IMR-90 (cell line): ENCODE results near the gene KMT5C. TPM values are rescaled to one million over a fixed set of nuclear protein-coding genes. Genes with fewer than 3 reads are reported as not detected.

Experiments used
- ATAC-seq: fragments of 200-7000 bp; cut with Tn5 transposase; 2 replicates; pipeline ENCODE4 v1.9.1; 2020; ENCODE audit warnings: low read depth, mild to moderate bottlenecking, moderate library complexity
- BruUV-seq: library from RNA; stranded (reverse); fragments of 400-500 nt; replicated peaks from 2 replicates; lab custom pipeline; 2021; lab: Mats Ljungman, UMichigan
- CTCF ChIA-PET: fragments of 300-600 bp; formaldehyde crosslinking; extraction: SDS; loops from one replicate; lab custom pipeline; 2021; ENCODE audit warnings: antibody characterized with exemption; lab: Yijun Ruan, JAX
- POLR2A ChIA-PET: fragments of 300-600 bp; sonication (Branson Sonifier 250); formaldehyde crosslinking; loops from one replicate; lab custom pipeline; 2022; ENCODE audit warnings: antibody characterized with exemption; ENCODE audit not compliant: unreplicated experiment; lab: Charles Lee
- DNase-seq: peaks from one replicate; pipeline ENCODE4 v3.0.0; 2013
- H2AFZ ChIP-seq: replicated peaks from 2 replicates; pipeline ENCODE3; 2013; ENCODE audit warnings: low read length, mild to moderate bottlenecking; ENCODE audit not compliant: poor library complexity
- H2AK5ac ChIP-seq: 2 replicates; pipeline ENCODE4 v1.6.1; 2013; ENCODE audit warnings: low read depth, low read length, inconsistent platforms
- H2AK9ac ChIP-seq: replicated peaks from 2 replicates; pipeline ENCODE3; 2013; ENCODE audit warnings: mild to moderate bottlenecking, low read depth, low read length, moderate library complexity; ENCODE audit not compliant: poor library complexity
- H2BK120ac ChIP-seq: 2 replicates; pipeline ENCODE4 v1.6.1; 2013; ENCODE audit warnings: low read depth, low read length, inconsistent platforms
- H2BK15ac ChIP-seq: 3 replicates; pipeline ENCODE4 v1.6.1; 2013; ENCODE audit warnings: low read depth, low read length, inconsistent platforms
- H2BK20ac ChIP-seq: 2 replicates; pipeline ENCODE4 v1.6.1; 2013; ENCODE audit warnings: low read depth, mild to moderate bottlenecking, inconsistent platforms, low read length, moderate library complexity
- H2BK5ac ChIP-seq: 2 replicates; pipeline ENCODE4 v1.6.1; 2013; ENCODE audit warnings: mild to moderate bottlenecking, low read depth, low read length, inconsistent platforms; ENCODE audit not compliant: poor library complexity, severe bottlenecking
- H3K14ac ChIP-seq: replicated peaks from 2 replicates; pipeline ENCODE4 v1.6.1; 2013; ENCODE audit warnings: low read depth, low read length, inconsistent platforms
- H3K18ac ChIP-seq: 2 replicates; pipeline ENCODE4 v1.6.1; 2013; ENCODE audit warnings: low read depth, low read length, control low read depth
- H3K23ac ChIP-seq: 2 replicates; pipeline ENCODE4 v1.6.1; 2013; ENCODE audit warnings: low read depth, low read length, inconsistent platforms
- H3K27ac ChIP-seq: 2 replicates; pipeline ENCODE4 v1.5.1; 2013; ENCODE audit warnings: mild to moderate bottlenecking, control low read depth, low read length; ENCODE audit not compliant: insufficient read depth
- H3K27me3 ChIP-seq: 2 replicates; pipeline ENCODE4 v1.6.1; 2013; ENCODE audit warnings: low read length; ENCODE audit not compliant: control insufficient read depth, insufficient read depth
- H3K36me3 ChIP-seq: 2 replicates; pipeline ENCODE4 v1.6.1; 2013; ENCODE audit warnings: low read length, mixed read lengths; ENCODE audit not compliant: control insufficient read depth, insufficient read depth
- H3K4ac ChIP-seq: 2 replicates; pipeline ENCODE4 v1.6.1; 2013; ENCODE audit warnings: low read depth, low read length, inconsistent platforms
- H3K4me1 ChIP-seq: 2 replicates; pipeline ENCODE4 v1.6.1; 2013; ENCODE audit warnings: low read length, mixed read lengths; ENCODE audit not compliant: control insufficient read depth, insufficient read depth
- H3K4me2 ChIP-seq: 2 replicates; pipeline ENCODE4 v1.6.1; 2013; ENCODE audit warnings: low read depth, mild to moderate bottlenecking, control low read depth, low read length, moderate library complexity
- H3K4me3 ChIP-seq: 2 replicates; pipeline ENCODE4 v1.5.1; 2013; ENCODE audit warnings: low read depth, mild to moderate bottlenecking, control low read depth, low read length, moderate library complexity; ENCODE audit not compliant: insufficient read depth
- H3K56ac ChIP-seq: 2 replicates; pipeline ENCODE4 v1.6.1; 2013; ENCODE audit warnings: low read length, inconsistent platforms; ENCODE audit not compliant: insufficient read depth; ENCODE audit errors: extremely low read depth
- H3K79me1 ChIP-seq, 2 experiments: 2 replicates each; pipeline ENCODE4 v1.6.1; 2013; ENCODE audit warnings: low read length in 2 of 2, inconsistent platforms in 1 of 2, low read depth in 1 of 2
- H3K9ac ChIP-seq: 2 replicates; pipeline ENCODE4 v1.6.1; 2013; ENCODE audit warnings: low read depth, low read length, control low read depth
- H3K9me1 ChIP-seq: 2 replicates; pipeline ENCODE4 v1.6.1; 2013; ENCODE audit warnings: low read length, inconsistent platforms; ENCODE audit not compliant: insufficient read depth
- H3K9me3 ChIP-seq: 2 replicates; pipeline ENCODE4 v1.6.1; 2013; ENCODE audit warnings: low read length; ENCODE audit not compliant: control insufficient read depth, insufficient read depth
- H4K20me1 ChIP-seq: 2 replicates; pipeline ENCODE4 v1.6.1; 2013; ENCODE audit warnings: low read length, inconsistent platforms; ENCODE audit not compliant: insufficient read depth
- H4K5ac ChIP-seq: 2 replicates; pipeline ENCODE4 v1.6.1; 2013; ENCODE audit warnings: mild to moderate bottlenecking, low read depth, low read length, control low read depth
- H4K8ac ChIP-seq, 2 experiments: 2 replicates each; pipeline ENCODE4 v1.6.1; 2013; ENCODE audit warnings: low read depth in 2 of 2, low read length in 2 of 2, control low read depth in 1 of 2, inconsistent platforms in 1 of 2
- H4K91ac ChIP-seq: 2 replicates; pipeline ENCODE4 v1.6.1; 2013; ENCODE audit warnings: low read depth, low read length, inconsistent platforms; ENCODE audit not compliant: insufficient read depth
- BHLHE40 ChIP-seq: fragments of 150-350 bp; IDR thresholded peaks from 2 replicates; pipeline ENCODE4 v1.6.1; 2016; ENCODE audit warnings: mild to moderate bottlenecking, low read depth, low read length
- CEBPB ChIP-seq: IDR thresholded peaks from 2 replicates; pipeline ENCODE4 v1.6.1; 2012; ENCODE audit warnings: low read depth, low read length, improper control_type of control experiment
- CHD1 ChIP-seq: IDR thresholded peaks from 2 replicates; pipeline ENCODE4 v1.6.1; 2012; ENCODE audit warnings: low read depth, low read length, improper control_type of control experiment
- CTCF ChIP-seq: conservative IDR thresholded peaks from 2 replicates; pipeline ENCODE4 v1.5.1; 2012; ENCODE audit warnings: mild to moderate bottlenecking, low read depth, low read length, improper control_type of control experiment
- ELK1 ChIP-seq: fragments of 150-350 bp; IDR thresholded peaks from 2 replicates; pipeline ENCODE4 v1.6.1; 2016; ENCODE audit warnings: low read depth, mild to moderate bottlenecking, low read length, moderate library complexity, borderline replicate concordance
- FOS ChIP-seq: fragments of 150-350 bp; IDR thresholded peaks from 2 replicates; pipeline ENCODE4 v1.6.1; 2016; ENCODE audit warnings: low read depth, low read length
- MAFK ChIP-seq: IDR thresholded peaks from 2 replicates; pipeline ENCODE4 v1.6.1; 2012; ENCODE audit warnings: low read depth, low read length, improper control_type of control experiment
- MAZ ChIP-seq: IDR thresholded peaks from 2 replicates; pipeline ENCODE4 v1.6.1; 2012; ENCODE audit warnings: low read depth, mild to moderate bottlenecking, low read length, improper control_type of control experiment, moderate library complexity, borderline replicate concordance
- MXI1 ChIP-seq: IDR thresholded peaks from 2 replicates; pipeline ENCODE4 v1.6.1; 2012; ENCODE audit warnings: low read depth, mild to moderate bottlenecking, low read length, moderate library complexity, borderline replicate concordance
- NFE2L2 ChIP-seq: fragments of 150-350 bp; IDR thresholded peaks from 2 replicates; pipeline ENCODE4 v1.6.1; 2016; ENCODE audit warnings: low read depth, mild to moderate bottlenecking, low read length
- POLR2A ChIP-seq: IDR thresholded peaks from 2 replicates; pipeline ENCODE4 v1.6.1; 2012; ENCODE audit warnings: mild to moderate bottlenecking, low read depth, low read length
- RAD21 ChIP-seq: IDR thresholded peaks from 2 replicates; pipeline ENCODE4 v1.6.1; 2012; ENCODE audit warnings: low read length, improper control_type of control experiment
- RCOR1 ChIP-seq: IDR thresholded peaks from 2 replicates; pipeline ENCODE4 v1.6.1; 2012; ENCODE audit warnings: mild to moderate bottlenecking, low read length, improper control_type of control experiment; ENCODE audit not compliant: insufficient replicate concordance
- RFX5 ChIP-seq: IDR thresholded peaks from 2 replicates; pipeline ENCODE4 v1.8.0; 2012; ENCODE audit warnings: low read depth, mild to moderate bottlenecking, low read length, moderate library complexity
- SMC3 ChIP-seq: fragments of 150-350 bp; IDR thresholded peaks from 2 replicates; pipeline ENCODE4 v1.6.1; 2016; ENCODE audit warnings: low read depth, mild to moderate bottlenecking, antibody characterized with exemption, low read length, moderate library complexity
- USF2 ChIP-seq: fragments of 150-350 bp; IDR thresholded peaks from 2 replicates; pipeline ENCODE4 v1.6.1; 2017; ENCODE audit warnings: mild to moderate bottlenecking, antibody characterized with exemption, low read length, low read depth
- WGBS, 2 experiments: methylation state at CpG; one replicate each; pipeline versions ENCODE4 v1.1.5 to v1.1.7; 2013; ENCODE audit warnings: missing lambda C conversion rate in 2 of 2; ENCODE audit not compliant: insufficient read length in 1 of 2; ENCODE audit errors: extremely low coverage in 2 of 2; 5-methylcytosine and 5-hydroxymethylcytosine counted together
- dilution Hi-C: fragments of 300-500 bp; cut with HindIII; formaldehyde crosslinking; loops from one replicate; pipeline ENCODE4 v1.14.3; 2018; ENCODE audit warnings: low sequenced_read_pairs; ENCODE audit not compliant: unreplicated experiment
- in situ Hi-C: fragments of 300-500 bp; cut with MboI; formaldehyde crosslinking; loops from 3 replicates; pipeline ENCODE4 v1.14.3; 2019; ENCODE audit warnings: low sequenced_read_pairs, inconsistent platforms, mixed read lengths
- intact Hi-C: fragments of 100-400 bp; cut with micrococcal nuclease; formaldehyde crosslinking; loops from 2 replicates; pipeline ENCODE4 v1.10.0; 2022
- polyA plus RNA-seq, 3 experiments: library from polyadenylated mRNA; depleted of rRNA; stranded (reverse); fragments of >200 nt; gene quantifications; 2 replicates each; pipeline ENCODE4 v1.2.3, GENCODE V29; 2012; ENCODE audit warnings: low replicate concordance in 1 of 3
- total RNA-seq: library from RNA; depleted of rRNA; stranded (reverse); fragments of >200 nt; gene quantifications from 2 replicates; pipeline ENCODE4 v1.2.3, GENCODE V29; 2012

KMT5C gene
- total and polyA plus RNA-seq, 2 of the 4 experiments (the other 2 are of a cell fraction) = 1.8 to 5.9 TPM

GRCh38 chr19:55352549-55353145, 13.0 kb downstream of the KMT5C start:
- no peak overlapping the region for H3K56ac ChIP-seq
- H3K9ac ChIP-seq = no peak overlapping the region
- TF ChIP-seq CTCF (no peak), MAZ (no peak), RAD21 (no peak), RFX5 (no peak), CHD1 (no peak), POLR2A (no peak), SMC3 (no peak), BHLHE40 (no peak), USF2 (no peak), ELK1 (no peak), FOS (no peak), MAFK (no peak), NFE2L2 (no peak), MXI1 (no peak), RCOR1 (no peak), CEBPB (no peak)
- no peak overlapping the region for H4K5ac ChIP-seq
- dilution Hi-C loops (no loop called here), intact Hi-C loops (no loop called here), in situ Hi-C loops (no loop called here)
- H3K9me3 ChIP-seq = no peaks in the 10 kb centered on the region
- H3K79me1 ChIP-seq = no peaks in the 10 kb centered on the region
- H3K27me3 ChIP-seq = peaks cover 43% of the 10 kb centered on the region
- H4K8ac ChIP-seq = no peak overlapping the region
- H2BK120ac ChIP-seq = no peak overlapping the region
- ATAC-seq (no peak), DNase-seq (no peak)
- H3K27ac ChIP-seq = no peak overlapping the region
- H3K23ac ChIP-seq = no peak overlapping the region
- no peak overlapping the region for H2AK5ac ChIP-seq
- no peak overlapping the region for H3K14ac ChIP-seq
- H2BK15ac ChIP-seq = no peak overlapping the region
- H2AK9ac ChIP-seq = no peak overlapping the region
- H2BK5ac ChIP-seq = no peak overlapping the region
- no peak overlapping the region for H2BK20ac ChIP-seq
- H3K4me3 ChIP-seq = no peak overlapping the region
- ChIA-PET POLR2A (no interaction called here), CTCF (no interaction called here)
- no peak overlapping the region for H4K91ac ChIP-seq
- H3K4me2 ChIP-seq = no peak overlapping the region
- H3K4me1 ChIP-seq = peaks cover 5% of the 10 kb centered on the region; the same call in 1 of the 2 replicates
- H3K36me3 ChIP-seq = no peaks in the 10 kb centered on the region
- peaks cover 7% of the 10 kb centered on the region; the same call in 1 of the 2 replicates for H4K20me1 ChIP-seq
- WGBS, 2 experiments = 70% methylated on average over 19 of the region's 25 CpGs; no CpG with 5 or more reads in 1 of the 2 experiments
- no peaks in the 10 kb centered on the region for H3K9me1 ChIP-seq
- no TSS peak for BruUV-seq
- no peak overlapping the region for H2AFZ ChIP-seq
- no peak overlapping the region for H3K4ac ChIP-seq
- H3K18ac ChIP-seq = no peak overlapping the region
